GM06990 (cell line): ENCODE measurements around the gene BAIAP2.

Experiments used
- DNase-seq: peaks from one replicate; pipeline ENCODE4 v3.0.0-alpha.2; 2011; ENCODE audit not compliant: insufficient read length; ENCODE audit errors: extremely low read depth
- H3K27me3 ChIP-seq: replicated peaks from 2 replicates; pipeline ENCODE4 v1.6.0; 2011; ENCODE audit warnings: low read length; ENCODE audit not compliant: control insufficient read depth, insufficient read depth
- H3K36me3 ChIP-seq: 2 replicates; pipeline ENCODE4 v1.5.1; 2011; ENCODE audit warnings: low read length; ENCODE audit not compliant: control insufficient read depth, insufficient read depth
- H3K4me3 ChIP-seq: replicated peaks from 2 replicates; pipeline ENCODE4 v1.5.1; 2011; ENCODE audit warnings: low read depth, mild to moderate bottlenecking, control low read depth, low read length
- TF ChIP-seq, protein P1 (sequence below): IDR thresholded peaks from 2 replicates; pipeline ENCODE4 v1.5.1; 2011; ENCODE audit warnings: low read length, control low read depth, mild to moderate bottlenecking, inconsistent platforms; ENCODE audit not compliant: insufficient read depth, poor library complexity, severe bottlenecking

Gene BAIAP2

DNA sequence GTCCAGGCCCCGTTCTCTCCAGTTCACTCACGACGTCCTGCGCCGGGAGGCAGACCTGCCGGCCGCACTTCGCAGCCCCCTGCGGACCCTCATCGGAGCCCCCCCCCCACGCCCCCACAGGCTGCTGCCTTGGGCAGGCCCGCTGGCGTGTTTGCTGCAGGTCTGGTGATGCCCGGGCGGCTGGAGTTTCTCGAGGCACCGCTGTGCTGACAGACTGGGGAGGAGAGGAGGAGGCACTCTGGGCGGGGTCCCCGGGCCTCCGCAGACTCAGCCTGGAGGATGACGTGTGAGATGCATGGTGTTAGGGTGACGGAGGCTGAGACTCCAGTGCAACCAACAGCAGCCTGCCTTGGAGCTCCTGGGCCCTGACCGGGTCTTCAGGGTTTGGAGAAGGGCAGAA is 24.1 kb downstream of the BAIAP2 start:
- H3K27me3 ChIP-seq = no peaks in the 10 kb centered on the region; the same call in 1 of the 2 replicates
- TF ChIP-seq, protein P1, sequence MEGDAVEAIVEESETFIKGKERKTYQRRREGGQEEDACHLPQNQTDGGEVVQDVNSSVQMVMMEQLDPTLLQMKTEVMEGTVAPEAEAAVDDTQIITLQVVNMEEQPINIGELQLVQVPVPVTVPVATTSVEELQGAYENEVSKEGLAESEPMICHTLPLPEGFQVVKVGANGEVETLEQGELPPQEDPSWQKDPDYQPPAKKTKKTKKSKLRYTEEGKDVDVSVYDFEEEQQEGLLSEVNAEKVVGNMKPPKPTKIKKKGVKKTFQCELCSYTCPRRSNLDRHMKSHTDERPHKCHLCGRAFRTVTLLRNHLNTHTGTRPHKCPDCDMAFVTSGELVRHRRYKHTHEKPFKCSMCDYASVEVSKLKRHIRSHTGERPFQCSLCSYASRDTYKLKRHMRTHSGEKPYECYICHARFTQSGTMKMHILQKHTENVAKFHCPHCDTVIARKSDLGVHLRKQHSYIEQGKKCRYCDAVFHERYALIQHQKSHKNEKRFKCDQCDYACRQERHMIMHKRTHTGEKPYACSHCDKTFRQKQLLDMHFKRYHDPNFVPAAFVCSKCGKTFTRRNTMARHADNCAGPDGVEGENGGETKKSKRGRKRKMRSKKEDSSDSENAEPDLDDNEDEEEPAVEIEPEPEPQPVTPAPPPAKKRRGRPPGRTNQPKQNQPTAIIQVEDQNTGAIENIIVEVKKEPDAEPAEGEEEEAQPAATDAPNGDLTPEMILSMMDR = no peak
- no peaks in the 10 kb centered on the region for H3K36me3 ChIP-seq
- H3K4me3 ChIP-seq = no peak overlapping the region
- DNase-seq = no peak

DNA sequence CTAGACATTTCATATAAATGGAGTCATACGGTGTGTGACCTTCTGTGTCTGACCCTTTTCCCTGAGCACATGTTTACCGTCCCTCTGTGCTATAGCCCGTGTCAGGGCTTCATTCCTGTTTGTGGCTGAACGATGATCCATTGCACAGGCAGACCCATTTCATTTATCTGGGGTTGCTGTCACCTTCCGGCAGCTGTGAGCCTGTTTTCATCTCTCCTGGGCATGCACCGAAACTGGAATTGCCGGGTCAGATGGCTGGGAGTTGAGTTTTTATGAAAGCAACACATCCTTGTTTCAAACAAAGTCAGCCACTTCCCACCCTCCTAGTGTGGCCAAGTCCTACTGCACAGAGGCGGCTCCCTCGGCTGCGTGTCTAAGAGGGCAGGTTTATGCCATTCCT is 25.5 kb downstream of the BAIAP2 start:
- DNase-seq = no peak
- Histone ChIP-seq H3K36me3 (no peaks in the 10 kb centered on the region), H3K27me3 (no peaks in the 10 kb centered on the region; the same call in 1 of the 2 replicates), H3K4me3 (no peak overlapping the region)
- TF ChIP-seq, protein P1 = no peak

DNA sequence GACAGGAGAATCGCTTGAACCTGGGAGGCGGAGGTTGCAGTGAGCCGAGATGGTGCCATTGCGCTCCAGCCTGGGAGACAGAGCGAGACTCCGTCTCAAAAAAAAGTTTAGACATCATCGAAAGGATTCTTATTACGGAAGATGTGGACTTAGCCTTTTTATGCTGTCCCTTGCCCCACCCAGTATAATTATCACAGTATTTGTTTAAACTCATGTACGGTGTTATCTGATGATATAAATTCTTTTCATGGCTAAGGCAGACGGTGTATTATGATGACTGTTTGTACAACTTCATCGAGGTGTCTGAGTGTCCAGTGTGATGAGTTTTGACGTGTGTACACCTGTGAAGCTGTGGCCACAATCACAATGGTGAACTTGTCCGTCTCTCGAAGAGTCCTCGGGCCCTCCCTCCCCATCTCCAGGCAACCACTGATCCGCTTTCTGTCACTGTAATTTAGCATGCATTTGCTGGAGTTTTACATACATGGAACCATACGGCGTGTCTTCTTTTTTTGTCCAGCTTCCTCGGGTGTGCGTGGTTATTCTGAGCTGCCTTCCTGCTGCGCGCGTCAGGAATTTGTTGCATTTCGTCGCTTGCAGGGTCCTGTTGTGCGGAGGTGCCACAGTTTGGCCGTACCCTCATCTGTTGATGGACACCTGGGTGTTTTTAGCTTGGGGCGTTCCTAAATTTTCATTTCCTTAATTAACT is 26.2 kb downstream of the BAIAP2 start:
- no peak for DNase-seq
- Histone ChIP-seq H3K4me3 (no peak overlapping the region), H3K27me3 (peaks cover under 1% of the 10 kb centered on the region), H3K36me3 (no peaks in the 10 kb centered on the region)
- TF ChIP-seq, protein P1 = no peak

DNA sequence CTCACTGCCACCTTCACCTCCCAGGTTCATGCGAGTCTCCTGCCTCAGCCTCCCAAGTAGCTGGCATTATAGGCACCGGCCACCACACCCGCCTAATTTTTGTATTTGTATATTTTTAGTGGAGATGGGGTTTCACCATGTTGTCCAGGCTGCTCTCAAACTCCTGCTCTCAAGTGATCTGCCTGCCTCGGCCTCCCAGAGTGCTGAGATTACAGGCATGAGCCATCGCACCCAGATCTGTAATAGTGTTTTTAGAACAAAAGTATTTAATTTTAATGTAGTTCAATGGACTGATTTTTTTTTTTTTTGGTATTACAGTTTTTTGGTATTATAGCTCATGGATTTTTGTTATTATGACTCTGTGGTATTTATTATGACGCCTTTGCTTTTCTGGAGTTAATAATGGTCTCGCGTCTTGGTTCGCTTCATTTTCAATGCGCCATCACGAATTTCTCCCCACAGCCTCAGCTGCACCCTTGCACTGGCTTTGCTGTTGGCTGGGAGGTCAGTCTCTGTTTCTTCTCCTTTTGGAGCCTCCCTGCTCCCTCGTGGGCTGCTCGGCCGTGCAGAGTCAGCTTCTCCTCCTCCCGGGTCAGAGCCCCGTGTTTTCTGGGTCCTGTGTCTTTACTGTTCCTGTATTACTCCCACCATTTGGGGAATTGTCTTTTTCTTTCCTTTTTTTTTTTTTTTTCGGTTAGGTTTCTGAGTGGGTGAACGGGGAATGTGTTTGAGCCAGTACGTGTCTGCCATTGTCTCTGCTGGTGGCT is 27.2 kb downstream of the BAIAP2 start:
- H3K36me3 ChIP-seq = no peaks in the 10 kb centered on the region

DNA sequence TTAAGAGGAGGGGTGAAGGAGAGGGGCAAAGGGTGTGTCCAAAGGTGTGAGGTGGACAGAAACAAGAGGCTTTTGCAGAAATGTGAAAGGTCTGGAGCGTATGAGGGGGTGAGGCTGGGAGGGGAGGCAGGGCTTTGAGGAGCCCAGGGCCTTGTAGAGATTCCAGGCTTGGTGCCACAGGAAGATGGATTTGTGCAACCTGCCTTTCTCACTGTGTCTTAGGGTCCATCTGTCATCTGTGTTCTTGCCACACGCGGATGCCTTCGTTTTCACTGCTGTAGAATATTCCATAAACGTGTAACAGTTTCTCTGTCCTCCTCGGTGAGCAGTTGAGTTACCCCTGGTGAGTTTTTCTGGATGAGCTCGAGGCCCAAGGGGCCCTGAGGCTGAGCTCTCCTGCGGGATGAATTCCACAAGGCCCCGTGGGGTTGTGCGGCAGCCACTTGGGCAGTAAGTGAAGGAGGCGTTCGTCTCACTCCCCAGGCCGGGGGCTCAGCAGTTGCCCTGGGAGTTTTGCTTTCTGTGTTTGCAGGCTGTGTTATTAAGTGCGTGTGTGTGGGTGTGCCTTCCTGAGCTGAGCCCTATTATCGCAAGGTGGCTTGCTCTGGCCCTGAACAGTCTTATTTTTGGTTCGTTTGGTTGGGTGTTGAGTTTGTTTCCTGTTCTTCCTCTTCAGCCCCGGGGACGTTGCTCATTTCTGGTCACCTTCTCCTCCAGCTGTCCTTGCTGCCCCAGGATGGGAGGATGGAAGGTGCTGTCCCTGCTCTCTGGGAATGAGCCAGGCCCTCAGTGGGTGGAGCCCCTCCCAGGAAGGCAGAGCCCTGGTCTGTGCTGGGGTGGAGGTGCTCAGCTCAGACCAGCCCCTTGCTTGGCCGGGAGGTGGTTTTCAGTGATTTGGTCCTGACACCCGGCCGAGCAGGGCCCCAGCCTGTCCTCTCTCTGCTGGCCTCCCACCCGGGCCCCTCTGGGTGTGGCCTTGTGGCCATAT is 28.4 kb downstream of the BAIAP2 start:
- no peak for DNase-seq
- Histone ChIP-seq H3K4me3 (no peak overlapping the region), H3K27me3 (peaks cover 2% of the 10 kb centered on the region), H3K36me3 (no peaks in the 10 kb centered on the region)
- TF ChIP-seq, protein P1 = no peak

More for the DNA sequence above, 27.2 kb downstream of the BAIAP2 start:
- no peak for DNase-seq
- H3K27me3 ChIP-seq = peaks cover 2% of the 10 kb centered on the region
- TF ChIP-seq, protein P1 = no peak
- no peak overlapping the region for H3K4me3 ChIP-seq
